ENCODE measurements around the gene PNPLA4. TPM values are rescaled to one million over a fixed set of nuclear protein-coding genes. Genes with fewer than 3 reads are reported as not detected.

Gene PNPLA4
- total and polyA plus RNA-seq, 2 of the 4 experiments (the other 2 are of a cell fraction), result 14.3 to 15.7 TPM

DNA sequence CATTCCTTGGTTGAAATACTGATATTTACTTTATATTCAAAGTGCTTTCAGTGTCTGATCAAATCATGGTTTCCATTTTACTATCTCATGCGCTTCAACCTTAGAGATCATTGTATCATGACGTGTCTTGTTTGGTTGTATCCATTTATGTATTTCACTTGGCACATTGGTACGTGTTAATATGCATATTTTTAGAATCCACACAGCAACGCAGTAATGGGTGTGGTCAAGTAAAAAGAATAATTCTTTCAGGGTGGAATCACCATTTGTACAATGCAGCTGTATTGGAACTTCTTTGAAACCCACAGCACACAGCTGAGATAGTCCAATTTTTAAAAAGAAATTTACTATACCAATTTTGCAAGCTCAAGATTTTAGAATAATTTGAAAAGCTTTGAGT is 55.2 kb downstream of the PNPLA4 start:
- H4K5ac ChIP-seq (ENCODE audit: low read depth, low read length), result no peak overlapping the region
- H3K9me1 ChIP-seq (ENCODE audit: insufficient read depth, low read length), result no peaks in the 10 kb centered on the region
- no peak overlapping the region for H3K4me2 ChIP-seq (ENCODE audit: low read depth, low read length)
- no peak overlapping the region for H3K23ac ChIP-seq (ENCODE audit: low read depth, low read length)
- ChIA-PET POLR2A (ENCODE audit: unreplicated experiment) (no interaction called here), CTCF (no interaction called here)
- H3K18ac ChIP-seq (ENCODE audit: low read depth, low read length), result no peak overlapping the region
- in situ Hi-C loops (cut with MboI; ENCODE audit: low sequenced_read_pairs) (no loop called here), dilution Hi-C loops (cut with HindIII; ENCODE audit: low sequenced_read_pairs, unreplicated experiment) (no loop called here), intact Hi-C loops (cut with micrococcal nuclease) (no loop called here)
- BruUV-seq (replicated peaks), result no TSS peak
- no peak overlapping the region for H4K91ac ChIP-seq (ENCODE audit: insufficient read depth, low read depth, low read length)
- no peaks in the 10 kb centered on the region for H3K4me1 ChIP-seq (ENCODE audit: control insufficient read depth, insufficient read depth, low read length)
- H3K27me3 ChIP-seq (ENCODE audit: control insufficient read depth, insufficient read depth, low read length), result no peaks in the 10 kb centered on the region
- no peaks in the 10 kb centered on the region for H3K79me1 ChIP-seq (ENCODE audit: low read depth in 1 of 2, low read length in 2 of 2)
- H2AFZ ChIP-seq (replicated peaks; ENCODE audit: low read length, poor library complexity), result no peak overlapping the region
- H2BK5ac ChIP-seq (ENCODE audit: low read depth, low read length, poor library complexity, severe bottlenecking), result no peak overlapping the region
- H3K14ac ChIP-seq (replicated peaks; ENCODE audit: low read depth, low read length), result no peak overlapping the region
- H3K9me3 ChIP-seq (ENCODE audit: control insufficient read depth, insufficient read depth, low read length), result no peaks in the 10 kb centered on the region; the same call in 1 of the 2 replicates
- H2AK5ac ChIP-seq (ENCODE audit: low read depth, low read length), result no peak overlapping the region
- H3K4me3 ChIP-seq (ENCODE audit: insufficient read depth, low read depth, low read length), result no peak overlapping the region
- H2BK20ac ChIP-seq (ENCODE audit: low read depth, low read length), result no peak overlapping the region
- no peak overlapping the region for H2AK9ac ChIP-seq (replicated peaks; ENCODE audit: low read depth, low read length, poor library complexity)
- no peak overlapping the region for H2BK120ac ChIP-seq (ENCODE audit: low read depth, low read length)
- no peak overlapping the region for H3K27ac ChIP-seq (ENCODE audit: insufficient read depth, low read length)
- no peaks in the 10 kb centered on the region for H3K36me3 ChIP-seq (ENCODE audit: control insufficient read depth, insufficient read depth, low read length)
- no peak overlapping the region for H3K9ac ChIP-seq (ENCODE audit: low read depth, low read length)
- WGBS, 2 experiments (ENCODE audit: extremely low coverage in 2 of 2, insufficient read length in 1 of 2), result no CpG with 5 or more reads among the region's 4 CpGs
- DNase-seq, result no peak
- H3K56ac ChIP-seq (ENCODE audit: extremely low read depth, insufficient read depth, low read length), result no peak overlapping the region
- no peak overlapping the region for H3K4ac ChIP-seq (ENCODE audit: low read depth, low read length)
- H4K20me1 ChIP-seq (ENCODE audit: insufficient read depth, low read length), result no peaks in the 10 kb centered on the region
- no peak overlapping the region for H2BK15ac ChIP-seq (ENCODE audit: low read depth, low read length)
- no peak for ATAC-seq (ENCODE audit: low read depth)
- TF ChIP-seq CHD1 (IDR thresholded peaks at IDR 0.05; ENCODE audit: low read depth, low read length), result no peak
- TF ChIP-seq MAZ (IDR thresholded peaks at IDR 0.05; ENCODE audit: borderline replicate concordance, low read depth, low read length), result no peak
- TF ChIP-seq CEBPB (IDR thresholded peaks at IDR 0.05; ENCODE audit: low read depth, low read length), result no peak
- no peak for TF ChIP-seq POLR2A (IDR thresholded peaks at IDR 0.05; ENCODE audit: low read depth, low read length)
- no peak overlapping the region for H4K8ac ChIP-seq (ENCODE audit: low read depth in 2 of 2, low read length in 2 of 2)
